NCI-H345 (cell line): ENCODE results near the gene LCE1A.

Experiments
- DNase-seq: peaks from one replicate; lab custom pipeline; 2025; lab: John Stamatoyannopoulos, UW

Gene LCE1A

DNA sequence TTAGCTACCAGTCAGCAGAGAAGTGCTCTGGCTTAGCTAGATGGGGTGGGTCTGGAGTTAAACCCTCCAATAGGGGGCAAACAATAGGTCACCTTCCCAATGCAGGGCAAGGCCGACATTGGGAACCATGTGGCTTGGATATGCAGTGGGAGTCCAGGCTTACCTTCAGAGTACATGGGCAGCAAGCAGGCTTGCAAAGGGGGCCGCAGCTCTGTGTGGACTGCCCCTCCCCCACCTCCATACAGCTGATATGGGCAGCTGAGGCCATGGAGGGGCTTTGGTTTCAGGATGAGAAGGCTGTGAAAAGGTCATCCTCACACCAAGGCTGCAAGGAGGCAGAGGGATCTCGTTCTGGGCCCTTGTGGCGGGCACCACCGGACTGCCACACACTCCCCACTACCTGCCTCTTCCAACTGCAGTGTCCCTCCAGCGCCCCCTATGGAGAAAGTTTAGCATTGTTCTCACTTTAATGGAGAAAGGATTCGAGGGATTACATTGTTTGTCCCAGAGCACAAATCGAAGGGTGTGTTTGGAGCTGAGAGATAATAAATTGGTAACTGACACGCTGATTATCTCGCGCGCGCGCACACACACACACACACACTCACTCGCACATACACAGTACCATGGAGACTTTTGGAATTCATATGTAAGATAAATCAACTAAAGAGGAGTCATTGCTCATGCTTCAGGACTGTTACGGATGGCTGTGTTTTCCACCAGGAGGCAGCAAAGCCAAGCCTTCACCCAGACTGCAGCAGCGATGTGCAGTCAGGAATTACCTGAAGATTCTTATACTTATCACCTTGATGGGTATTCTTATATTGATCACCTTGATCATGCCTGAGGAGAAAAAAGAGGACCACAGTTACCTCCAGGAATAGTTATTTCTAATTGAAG is 43.8 kb downstream of the LCE1A start:
- DNase-seq: peak; percentile 30

DNA sequence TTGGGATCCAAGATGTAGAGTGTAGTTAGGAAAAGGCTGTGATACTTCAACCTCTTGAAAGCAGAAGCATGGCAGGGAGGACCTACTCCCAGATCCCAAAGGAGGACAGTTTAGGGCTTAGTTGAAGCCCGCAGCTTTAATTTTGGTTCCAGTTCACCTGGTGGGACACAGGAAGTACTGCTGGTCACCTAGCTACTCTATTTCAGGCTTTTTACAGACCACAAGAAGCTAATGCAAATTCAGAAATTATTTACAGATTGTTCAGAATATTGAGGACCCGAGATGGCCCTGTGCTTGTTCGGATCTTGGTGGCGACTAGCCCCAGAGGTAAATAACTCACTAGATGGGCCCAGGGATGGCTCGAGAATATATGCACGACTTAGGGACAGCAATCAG is 44.5 kb downstream of the LCE1A start:
- DNase-seq: no peak

GRCh38 chr1:152873495-152873894 is 46.2 kb downstream of the LCE1A start:
- no peak for DNase-seq

GRCh38 chr1:152876827-152877226 is 49.6 kb downstream of the LCE1A start:
- DNase-seq: no peak
